Bronchial epithelial cell (primary cell): ENCODE data around the gene RBM38. TPM values are rescaled to one million over a fixed set of nuclear protein-coding genes. Genes with fewer than 3 reads are reported as not detected.

ENCODE experiments used
- DNase-seq: peaks from one replicate; pipeline ENCODE4 v3.0.0-alpha.2; 2010; ENCODE audit warnings: low read depth
- FAIRE-seq: peaks from 2 replicates; lab custom pipeline; 2011; peaks lifted over from hg19 to GRCh38; lab: Jason Lieb, UNC
- H3K27me3 ChIP-seq: 2 replicates; pipeline ENCODE4 v1.5.1; 2011; ENCODE audit warnings: low read length; ENCODE audit not compliant: control insufficient read depth, insufficient read depth
- H3K36me3 ChIP-seq: 2 replicates; pipeline ENCODE4 v1.5.1; 2011; ENCODE audit warnings: low read length; ENCODE audit not compliant: control insufficient read depth, insufficient read depth
- H3K4me3 ChIP-seq: 2 replicates; pipeline ENCODE4 v1.5.1; 2011; ENCODE audit warnings: mild to moderate bottlenecking, low read depth, low read length, control low read depth
- CTCF ChIP-seq: IDR thresholded peaks from 2 replicates; pipeline ENCODE4 v1.5.1; 2011; ENCODE audit warnings: mild to moderate bottlenecking, moderate library complexity, low read length, control low read depth, inconsistent platforms; ENCODE audit not compliant: insufficient read depth, severe bottlenecking
- total RNA-seq: library from RNA; depleted of rRNA; stranded (reverse); fragments of >200 nt; gene quantifications from 2 replicates; pipeline ENCODE4 v1.2.1, GENCODE V29; 2014

The RBM38 gene
- total RNA-seq, 1 donor from 2014 or later: 6.8 TPM

- no peak for FAIRE-seq
- H3K36me3 ChIP-seq: peaks cover 22% of the 10 kb centered on the region
- TF ChIP-seq CTCF: no peak
These were observed 26.7 kb upstream of the RBM38 start for GRCh38 chr20:57364451-57364850.

GRCh38 chr20:57369596-57369995 lies 21.6 kb upstream of the RBM38 start:
- DNase-seq (no peak), FAIRE-seq (no peak)
- Histone ChIP-seq H3K27me3 (no peaks in the 10 kb centered on the region), H3K36me3 (peaks cover 36% of the 10 kb centered on the region), H3K4me3 (no peak overlapping the region)
- TF ChIP-seq CTCF: no peak

More at GRCh38 chr20:57364451-57364850, 26.7 kb upstream of the RBM38 start:
- Histone ChIP-seq H3K27me3 (no peaks in the 10 kb centered on the region), H3K4me3 (no peak overlapping the region)
- no peak for DNase-seq

- FAIRE-seq: no peak
These were observed 20.9 kb upstream of the RBM38 start for GRCh38 chr20:57370316-57370715.

GRCh38 chr20:57371363-57371762 lies 19.8 kb upstream of the RBM38 start:
- no peaks in the 10 kb centered on the region for H3K27me3 ChIP-seq
- H3K36me3 ChIP-seq: peaks cover 42% of the 10 kb centered on the region
- no peak for TF ChIP-seq CTCF
- FAIRE-seq: no peak
- no peak overlapping the region for H3K4me3 ChIP-seq
- DNase-seq: no peak

More at GRCh38 chr20:57370316-57370715, 20.9 kb upstream of the RBM38 start:
- no peak for TF ChIP-seq CTCF
- Histone ChIP-seq H3K4me3 (no peak overlapping the region), H3K36me3 (peaks cover 41% of the 10 kb centered on the region), H3K27me3 (no peaks in the 10 kb centered on the region)
- DNase-seq: no peak

- TF ChIP-seq CTCF: no peak
- H3K36me3 ChIP-seq: peaks cover 38% of the 10 kb centered on the region
- FAIRE-seq (no peak), DNase-seq (no peak)
- H3K4me3 ChIP-seq: no peak overlapping the region
- no peaks in the 10 kb centered on the region for H3K27me3 ChIP-seq
These were observed 19.0 kb upstream of the RBM38 start for GRCh38 chr20:57372157-57372556.
